DND-41 (cell line): ENCODE data around the gene MAST2.

Experiments used
- ATAC-seq: fragments of 200-7000 bp; cut with Tn5 transposase; 3 replicates; pipeline ENCODE4 v1.9.1; 2021; ENCODE audit warnings: low read depth; ENCODE audit not compliant: insufficient read depth
- DNase-seq: peaks from one replicate; pipeline ENCODE4 v3.0.0-alpha.2; 2020
- H2AFZ ChIP-seq: 2 replicates; pipeline ENCODE4 v1.6.0; 2012; ENCODE audit warnings: low read depth, low read length
- H3K27ac ChIP-seq: 2 replicates; pipeline ENCODE4 v1.5.1; 2012; ENCODE audit warnings: low read length, inconsistent platforms
- H3K27me3 ChIP-seq: fragments of 200-600 bp; sonication (generic); 2 replicates; pipeline ENCODE4 v1.6.0; 2012; ENCODE audit warnings: low read length, mild to moderate bottlenecking, inconsistent platforms; ENCODE audit not compliant: insufficient read depth, poor library complexity
- H3K36me3 ChIP-seq: 2 replicates; pipeline ENCODE4 v1.5.1; 2012; ENCODE audit warnings: low read length, inconsistent platforms; ENCODE audit not compliant: insufficient read depth
- H3K4me1 ChIP-seq: 2 replicates; pipeline ENCODE4 v1.5.1; 2012; ENCODE audit warnings: mild to moderate bottlenecking, low read length; ENCODE audit not compliant: insufficient read depth
- H3K4me2 ChIP-seq: 2 replicates; pipeline ENCODE4 v1.6.0; 2012; ENCODE audit warnings: mild to moderate bottlenecking, moderate library complexity, low read length, inconsistent platforms; ENCODE audit not compliant: insufficient read depth
- H3K4me3 ChIP-seq, 2 experiments: fragments of 200-600 bp in 1 of 2; shearing (Covaris generic) in 1 of 2; 2 replicates each; pipeline ENCODE4 v1.5.1; 2012 to 2016; ENCODE audit warnings: inconsistent platforms in 2 of 2, low read length in 2 of 2, mild to moderate bottlenecking in 2 of 2, low read depth in 1 of 2, moderate library complexity in 1 of 2
- H3K79me2 ChIP-seq: 2 replicates; pipeline ENCODE4 v1.6.0; 2012; ENCODE audit warnings: low read length, inconsistent platforms; ENCODE audit not compliant: insufficient read depth
- H3K9ac ChIP-seq: 2 replicates; pipeline ENCODE4 v1.6.0; 2012; ENCODE audit warnings: low read depth, mild to moderate bottlenecking, inconsistent platforms, low read length, moderate library complexity
- H3K9me3 ChIP-seq: 2 replicates; pipeline ENCODE4 v1.5.1; 2012; ENCODE audit warnings: low read length, moderate library complexity, mild to moderate bottlenecking, inconsistent platforms; ENCODE audit not compliant: insufficient read depth, severe bottlenecking
- H4K20me1 ChIP-seq: 2 replicates; pipeline ENCODE4 v1.6.0; 2012; ENCODE audit warnings: low read length; ENCODE audit not compliant: insufficient read depth
- EZH2 ChIP-seq: IDR thresholded peaks from 3 replicates; pipeline ENCODE4 v1.6.1; 2012; ENCODE audit warnings: borderline replicate concordance, low read depth, mild to moderate bottlenecking, moderate library complexity, low read length, inconsistent platforms; ENCODE audit not compliant: severe bottlenecking
- TF ChIP-seq, protein P1 (sequence below): IDR thresholded peaks from 2 replicates; pipeline ENCODE4 v1.5.1; 2012; ENCODE audit warnings: borderline replicate concordance, low read length, moderate library complexity, mild to moderate bottlenecking; ENCODE audit not compliant: poor library complexity, severe bottlenecking; ENCODE audit errors: extremely low read depth

Gene MAST2

GRCh38 chr1:45846931-45847330 is 43.5 kb downstream of the MAST2 start:
- H3K36me3 ChIP-seq = peaks cover 6% of the 10 kb centered on the region; the same call in 1 of the 2 replicates
- H4K20me1 ChIP-seq = no peaks in the 10 kb centered on the region
- TF ChIP-seq, protein P1, sequence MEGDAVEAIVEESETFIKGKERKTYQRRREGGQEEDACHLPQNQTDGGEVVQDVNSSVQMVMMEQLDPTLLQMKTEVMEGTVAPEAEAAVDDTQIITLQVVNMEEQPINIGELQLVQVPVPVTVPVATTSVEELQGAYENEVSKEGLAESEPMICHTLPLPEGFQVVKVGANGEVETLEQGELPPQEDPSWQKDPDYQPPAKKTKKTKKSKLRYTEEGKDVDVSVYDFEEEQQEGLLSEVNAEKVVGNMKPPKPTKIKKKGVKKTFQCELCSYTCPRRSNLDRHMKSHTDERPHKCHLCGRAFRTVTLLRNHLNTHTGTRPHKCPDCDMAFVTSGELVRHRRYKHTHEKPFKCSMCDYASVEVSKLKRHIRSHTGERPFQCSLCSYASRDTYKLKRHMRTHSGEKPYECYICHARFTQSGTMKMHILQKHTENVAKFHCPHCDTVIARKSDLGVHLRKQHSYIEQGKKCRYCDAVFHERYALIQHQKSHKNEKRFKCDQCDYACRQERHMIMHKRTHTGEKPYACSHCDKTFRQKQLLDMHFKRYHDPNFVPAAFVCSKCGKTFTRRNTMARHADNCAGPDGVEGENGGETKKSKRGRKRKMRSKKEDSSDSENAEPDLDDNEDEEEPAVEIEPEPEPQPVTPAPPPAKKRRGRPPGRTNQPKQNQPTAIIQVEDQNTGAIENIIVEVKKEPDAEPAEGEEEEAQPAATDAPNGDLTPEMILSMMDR = no peak
- no peak for TF ChIP-seq EZH2
- no peaks in the 10 kb centered on the region for H3K27me3 ChIP-seq
- peaks cover 3% of the 10 kb centered on the region for H3K9me3 ChIP-seq
- H3K4me2 ChIP-seq = no peak overlapping the region
- H3K9ac ChIP-seq = no peak overlapping the region
- DNase-seq (no peak), ATAC-seq (no peak)
- H3K27ac ChIP-seq = no peak overlapping the region
- H2AFZ ChIP-seq = no peak overlapping the region
- no peak overlapping the region for H3K4me3 ChIP-seq
- peaks cover 10% of the 10 kb centered on the region for H3K79me2 ChIP-seq
- no peaks in the 10 kb centered on the region for H3K4me1 ChIP-seq

DNA sequence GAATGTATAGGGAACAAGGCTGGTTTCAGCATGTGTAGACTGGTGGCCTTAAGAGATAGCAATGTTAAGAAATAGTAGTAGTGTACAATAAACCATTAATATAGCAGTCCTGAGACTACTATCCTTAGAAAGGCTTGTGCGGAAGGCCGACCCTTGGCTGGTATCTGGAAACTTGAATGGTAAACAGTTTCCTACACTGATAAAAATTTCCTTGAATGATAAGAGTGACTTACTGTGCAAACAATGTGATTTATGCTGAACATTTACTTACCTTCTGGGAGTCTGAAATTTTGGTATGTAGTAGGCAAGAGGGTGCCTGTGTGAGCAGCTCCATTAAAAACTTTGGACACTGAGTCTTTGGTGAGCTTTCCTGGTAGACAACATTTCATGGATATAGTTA is 44.7 kb downstream of the MAST2 start:
- Histone ChIP-seq H3K9ac (no peak overlapping the region), H3K36me3 (peaks cover 6% of the 10 kb centered on the region; the same call in 1 of the 2 replicates), H3K4me1 (no peaks in the 10 kb centered on the region), H3K27me3 (no peaks in the 10 kb centered on the region), H3K9me3 (peaks cover 3% of the 10 kb centered on the region), H2AFZ (no peak overlapping the region), H3K27ac (no peak overlapping the region), H3K4me2 (no peak overlapping the region), H4K20me1 (no peaks in the 10 kb centered on the region), H3K4me3 (no peak overlapping the region), H3K79me2 (peaks cover 10% of the 10 kb centered on the region)
- no peak for DNase-seq
- no peak for ATAC-seq
- TF ChIP-seq, protein P1 = no peak
- no peak for TF ChIP-seq EZH2

GRCh38 chr1:45848714-45849113 is 45.3 kb downstream of the MAST2 start:
- Histone ChIP-seq H4K20me1 (no peaks in the 10 kb centered on the region), H3K36me3 (peaks cover 6% of the 10 kb centered on the region; the same call in 1 of the 2 replicates), H2AFZ (no peak overlapping the region), H3K27ac (no peak overlapping the region), H3K4me2 (no peak overlapping the region), H3K9ac (no peak overlapping the region), H3K4me3 (no peak overlapping the region), H3K9me3 (peaks cover 3% of the 10 kb centered on the region), H3K79me2 (peaks cover 10% of the 10 kb centered on the region), H3K4me1 (no peaks in the 10 kb centered on the region), H3K27me3 (no peaks in the 10 kb centered on the region)
- TF ChIP-seq EZH2 = no peak
- TF ChIP-seq, protein P1 = no peak
- ATAC-seq (no peak), DNase-seq (no peak)

GRCh38 chr1:45850017-45850416 is 46.6 kb downstream of the MAST2 start:
- H3K4me3 ChIP-seq = no peak overlapping the region
- no peak overlapping the region for H3K4me2 ChIP-seq
- ATAC-seq = no peak
- H4K20me1 ChIP-seq = peaks cover 3% of the 10 kb centered on the region; the same call in 1 of the 2 replicates
- no peak overlapping the region for H3K27ac ChIP-seq
- H3K9me3 ChIP-seq = peaks cover 3% of the 10 kb centered on the region
- no peaks in the 10 kb centered on the region for H3K27me3 ChIP-seq
- no peak overlapping the region for H3K9ac ChIP-seq
- H2AFZ ChIP-seq = no peak overlapping the region
- TF ChIP-seq, protein P1 = no peak
- no peak for TF ChIP-seq EZH2
- H3K79me2 ChIP-seq = peaks cover 12% of the 10 kb centered on the region
- peaks cover 6% of the 10 kb centered on the region; the same call in 1 of the 2 replicates for H3K36me3 ChIP-seq
- no peak for DNase-seq
- H3K4me1 ChIP-seq = no peaks in the 10 kb centered on the region
